Liver (tissue), 3 donors: Measurements from ENCODE around the gene SLC39A1.

Experiments used
- GABPA ChIP-seq, 2 donors: IDR thresholded peaks in 1 of 2; conservative IDR thresholded peaks in 1 of 2; 2 replicates each; pipeline ENCODE4 v1.6.1; 2016; ENCODE audit warnings: antibody characterized with exemption in 2 of 2, mild to moderate bottlenecking in 1 of 2, moderate library complexity in 1 of 2
- MAX ChIP-seq: IDR thresholded peaks from 2 replicates; pipeline ENCODE4 v1.6.1; 2016; ENCODE audit warnings: antibody characterized with exemption
- RAD21 ChIP-seq, 2 donors: IDR thresholded peaks; 2 replicates each; pipeline ENCODE4 v1.6.1; 2016; ENCODE audit warnings: antibody characterized with exemption in 2 of 2, mild to moderate bottlenecking in 2 of 2
- SP1 ChIP-seq: IDR thresholded peaks from 2 replicates; pipeline ENCODE4 v1.6.1; 2018; ENCODE audit warnings: antibody characterized with exemption, mild to moderate bottlenecking
- TAF1 ChIP-seq: conservative IDR thresholded peaks from 2 replicates; pipeline ENCODE4 v1.6.1; 2016; ENCODE audit warnings: antibody characterized with exemption, mild to moderate bottlenecking
- YY1 ChIP-seq: IDR thresholded peaks from 2 replicates; pipeline ENCODE4 v1.6.1; 2016; ENCODE audit warnings: antibody characterized with exemption, mild to moderate bottlenecking
- TF ChIP-seq, protein P1 (sequence below): fragments of 150-350 bp; IDR thresholded peaks from 2 replicates; pipeline ENCODE4 v1.5.1; 2017; ENCODE audit warnings: improper control_type of control experiment, low read depth, low read length; ENCODE audit not compliant: missing input control
- TF ChIP-seq, protein P2 (sequence below): IDR thresholded peaks from 2 replicates; pipeline ENCODE4 v1.6.1; 2016; ENCODE audit warnings: antibody characterized with exemption
- donor health status: healthy.
- donor health status: healthy.

GRCh38 chr1:153928791-153929341, 34.5 kb downstream of the SLC39A1 start:
- TF ChIP-seq SP1 (no peak), TAF1 (no peak), RAD21 (IDR thresholded peaks at IDR 0.05) (no peak), YY1 (no peak), MAX (no peak), GABPA (IDR thresholded peaks at IDR 0.05 in 1 of 2, conservative IDR thresholded peaks at IDR 0.05 in 1 of 2) (no peak)
- TF ChIP-seq, protein P1, sequence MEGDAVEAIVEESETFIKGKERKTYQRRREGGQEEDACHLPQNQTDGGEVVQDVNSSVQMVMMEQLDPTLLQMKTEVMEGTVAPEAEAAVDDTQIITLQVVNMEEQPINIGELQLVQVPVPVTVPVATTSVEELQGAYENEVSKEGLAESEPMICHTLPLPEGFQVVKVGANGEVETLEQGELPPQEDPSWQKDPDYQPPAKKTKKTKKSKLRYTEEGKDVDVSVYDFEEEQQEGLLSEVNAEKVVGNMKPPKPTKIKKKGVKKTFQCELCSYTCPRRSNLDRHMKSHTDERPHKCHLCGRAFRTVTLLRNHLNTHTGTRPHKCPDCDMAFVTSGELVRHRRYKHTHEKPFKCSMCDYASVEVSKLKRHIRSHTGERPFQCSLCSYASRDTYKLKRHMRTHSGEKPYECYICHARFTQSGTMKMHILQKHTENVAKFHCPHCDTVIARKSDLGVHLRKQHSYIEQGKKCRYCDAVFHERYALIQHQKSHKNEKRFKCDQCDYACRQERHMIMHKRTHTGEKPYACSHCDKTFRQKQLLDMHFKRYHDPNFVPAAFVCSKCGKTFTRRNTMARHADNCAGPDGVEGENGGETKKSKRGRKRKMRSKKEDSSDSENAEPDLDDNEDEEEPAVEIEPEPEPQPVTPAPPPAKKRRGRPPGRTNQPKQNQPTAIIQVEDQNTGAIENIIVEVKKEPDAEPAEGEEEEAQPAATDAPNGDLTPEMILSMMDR, result no peak
- TF ChIP-seq, protein P2, sequence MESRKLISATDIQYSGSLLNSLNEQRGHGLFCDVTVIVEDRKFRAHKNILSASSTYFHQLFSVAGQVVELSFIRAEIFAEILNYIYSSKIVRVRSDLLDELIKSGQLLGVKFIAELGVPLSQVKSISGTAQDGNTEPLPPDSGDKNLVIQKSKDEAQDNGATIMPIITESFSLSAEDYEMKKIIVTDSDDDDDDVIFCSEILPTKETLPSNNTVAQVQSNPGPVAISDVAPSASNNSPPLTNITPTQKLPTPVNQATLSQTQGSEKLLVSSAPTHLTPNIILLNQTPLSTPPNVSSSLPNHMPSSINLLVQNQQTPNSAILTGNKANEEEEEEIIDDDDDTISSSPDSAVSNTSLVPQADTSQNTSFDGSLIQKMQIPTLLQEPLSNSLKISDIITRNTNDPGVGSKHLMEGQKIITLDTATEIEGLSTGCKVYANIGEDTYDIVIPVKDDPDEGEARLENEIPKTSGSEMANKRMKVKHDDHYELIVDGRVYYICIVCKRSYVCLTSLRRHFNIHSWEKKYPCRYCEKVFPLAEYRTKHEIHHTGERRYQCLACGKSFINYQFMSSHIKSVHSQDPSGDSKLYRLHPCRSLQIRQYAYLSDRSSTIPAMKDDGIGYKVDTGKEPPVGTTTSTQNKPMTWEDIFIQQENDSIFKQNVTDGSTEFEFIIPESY, result no peak
